Measurements from ENCODE around the gene HYKK.

- TF ChIP-seq CTCF (IDR thresholded peaks at IDR 0.05; ENCODE audit: extremely low read depth in 1 of 2, insufficient read depth in 1 of 2, low read depth in 1 of 2, low read length in 2 of 2): no peak
- no peak for TF ChIP-seq POLR2A (IDR thresholded peaks at IDR 0.05; ENCODE audit: low read depth, low read length)
- no peak for TF ChIP-seq MYC (IDR thresholded peaks at IDR 0.05; ENCODE audit: low read depth, low read length)
- no peak for TF ChIP-seq EZH2 (IDR thresholded peaks at IDR 0.05; ENCODE audit: borderline replicate concordance, low read depth, low read length, severe bottlenecking)
- no peak for TF ChIP-seq POLR2AphosphoS5 (IDR thresholded peaks at IDR 0.05; ENCODE audit: insufficient read depth, low read depth, low read length)
- no peak for TF ChIP-seq MAX (IDR thresholded peaks at IDR 0.05; ENCODE audit: insufficient read depth, insufficient read length)
- TF ChIP-seq GATA2 (IDR thresholded peaks at IDR 0.05; ENCODE audit: insufficient read depth, insufficient read length, low read depth, low read length): no peak
- no peak for TF ChIP-seq FOS (IDR thresholded peaks at IDR 0.05; ENCODE audit: borderline replicate concordance, insufficient read depth, low read length)
Observed at GRCh38 chr15:78567531-78567930, 60.2 kb downstream of the HYKK start.
